HepG2 (cell line): ENCODE measurements around the gene GRM5. TPM values are rescaled to one million over a fixed set of nuclear protein-coding genes. Genes with fewer than 3 reads are reported as not detected.

Experiments used
- CCAR2 ChIP-seq: fragments of 200-400 bp; formaldehyde crosslinking; optimal IDR thresholded peaks from 2 replicates; pipeline ENCODE3; 2018; ENCODE audit warnings: low read depth, mild to moderate bottlenecking, low read length, moderate library complexity
- MXD4 ChIP-seq: IDR thresholded peaks from 2 replicates; pipeline ENCODE4 v1.6.1; 2016; ENCODE audit warnings: mild to moderate bottlenecking, missing biosample characterization, missing genetic modification reagents
- NBN ChIP-seq: fragments of 450-650 bp; conservative IDR thresholded peaks from 2 replicates; pipeline ENCODE4 v1.6.1; 2017
- ZNF557 ChIP-seq: sonication (generic); formaldehyde crosslinking; IDR thresholded peaks from 2 replicates; pipeline ENCODE4 v1.4.0; 2020; ENCODE audit warnings: missing genetic modification reagents
- ZSCAN30 ChIP-seq: sonication (generic); formaldehyde crosslinking; IDR thresholded peaks from 2 replicates; pipeline ENCODE4 v1.5.0; 2020; ENCODE audit warnings: mild to moderate bottlenecking, missing genetic modification reagents
- polyA plus RNA-seq, 8 experiments: library from polyadenylated mRNA; depleted of rRNA in 3 of 8; stranded (reverse) in 7 of 8; unstranded in 1 of 8; fragments of >200 nt; fragmentation: Illumina TruSeq in 4 of 8; extraction: Trizol in 4 of 8; gene quantifications; 2 replicates each; pipeline versions ENCODE4 v1.2.1 to v1.2.3, GENCODE V29; 2011 to 2016; ENCODE audit warnings: low read depth in 4 of 8, missing spikeins in 1 of 8, mixed read lengths in 1 of 8; ENCODE audit not compliant: insufficient read depth in 1 of 8
- total RNA-seq, 5 experiments: library from RNA; depleted of rRNA; stranded (reverse); fragments of >200 nt; fragmentation: Illumina TruSeq; extraction: Trizol; gene quantifications; 2 replicates each; pipeline ENCODE4 v1.2.3, GENCODE V29; 2016; ENCODE audit warnings: low read depth in 1 of 5
- TF ChIP-seq, protein P1 (sequence below): sonication (generic); formaldehyde crosslinking; IDR thresholded peaks from 2 replicates; pipeline ENCODE4 v1.4.0; 2020; ENCODE audit warnings: mild to moderate bottlenecking, missing genetic modification reagents, borderline replicate concordance
- TF ChIP-seq, protein P2 (sequence below): sonication (generic); formaldehyde crosslinking; IDR thresholded peaks from 2 replicates; pipeline ENCODE4 v1.5.0; 2020; ENCODE audit warnings: missing genetic modification reagents
- TF ChIP-seq, protein P3 (sequence below): IDR thresholded peaks from 2 replicates; pipeline ENCODE4 v1.6.1; 2018; ENCODE audit warnings: missing genetic modification reagents

GRM5 gene
- total and polyA plus RNA-seq, 2 of the 13 experiments (the other 11 are each of a cell fraction or from before 2014, with no cell fraction given): not detected

DNA sequence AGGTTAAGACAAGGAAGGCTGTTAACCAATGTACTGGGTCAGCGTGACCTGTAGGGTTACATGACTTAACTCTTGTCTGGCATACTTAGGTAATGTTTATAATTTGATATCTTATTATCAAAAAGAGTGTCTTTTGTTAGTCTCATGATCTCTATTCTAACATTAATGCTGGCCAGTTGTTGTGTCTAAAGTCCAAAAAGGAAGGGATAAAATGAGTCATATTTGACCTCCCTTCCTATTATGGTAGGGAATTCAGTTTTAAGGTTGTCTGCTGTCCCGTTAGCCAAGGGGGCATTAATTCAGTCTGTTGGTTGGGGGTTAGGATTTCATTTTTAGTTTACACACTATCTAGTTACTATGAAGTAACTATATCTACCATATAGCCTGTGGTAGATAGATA lies 364.0 kb downstream of the GRM5 start (continued):
- TF ChIP-seq, protein P1, sequence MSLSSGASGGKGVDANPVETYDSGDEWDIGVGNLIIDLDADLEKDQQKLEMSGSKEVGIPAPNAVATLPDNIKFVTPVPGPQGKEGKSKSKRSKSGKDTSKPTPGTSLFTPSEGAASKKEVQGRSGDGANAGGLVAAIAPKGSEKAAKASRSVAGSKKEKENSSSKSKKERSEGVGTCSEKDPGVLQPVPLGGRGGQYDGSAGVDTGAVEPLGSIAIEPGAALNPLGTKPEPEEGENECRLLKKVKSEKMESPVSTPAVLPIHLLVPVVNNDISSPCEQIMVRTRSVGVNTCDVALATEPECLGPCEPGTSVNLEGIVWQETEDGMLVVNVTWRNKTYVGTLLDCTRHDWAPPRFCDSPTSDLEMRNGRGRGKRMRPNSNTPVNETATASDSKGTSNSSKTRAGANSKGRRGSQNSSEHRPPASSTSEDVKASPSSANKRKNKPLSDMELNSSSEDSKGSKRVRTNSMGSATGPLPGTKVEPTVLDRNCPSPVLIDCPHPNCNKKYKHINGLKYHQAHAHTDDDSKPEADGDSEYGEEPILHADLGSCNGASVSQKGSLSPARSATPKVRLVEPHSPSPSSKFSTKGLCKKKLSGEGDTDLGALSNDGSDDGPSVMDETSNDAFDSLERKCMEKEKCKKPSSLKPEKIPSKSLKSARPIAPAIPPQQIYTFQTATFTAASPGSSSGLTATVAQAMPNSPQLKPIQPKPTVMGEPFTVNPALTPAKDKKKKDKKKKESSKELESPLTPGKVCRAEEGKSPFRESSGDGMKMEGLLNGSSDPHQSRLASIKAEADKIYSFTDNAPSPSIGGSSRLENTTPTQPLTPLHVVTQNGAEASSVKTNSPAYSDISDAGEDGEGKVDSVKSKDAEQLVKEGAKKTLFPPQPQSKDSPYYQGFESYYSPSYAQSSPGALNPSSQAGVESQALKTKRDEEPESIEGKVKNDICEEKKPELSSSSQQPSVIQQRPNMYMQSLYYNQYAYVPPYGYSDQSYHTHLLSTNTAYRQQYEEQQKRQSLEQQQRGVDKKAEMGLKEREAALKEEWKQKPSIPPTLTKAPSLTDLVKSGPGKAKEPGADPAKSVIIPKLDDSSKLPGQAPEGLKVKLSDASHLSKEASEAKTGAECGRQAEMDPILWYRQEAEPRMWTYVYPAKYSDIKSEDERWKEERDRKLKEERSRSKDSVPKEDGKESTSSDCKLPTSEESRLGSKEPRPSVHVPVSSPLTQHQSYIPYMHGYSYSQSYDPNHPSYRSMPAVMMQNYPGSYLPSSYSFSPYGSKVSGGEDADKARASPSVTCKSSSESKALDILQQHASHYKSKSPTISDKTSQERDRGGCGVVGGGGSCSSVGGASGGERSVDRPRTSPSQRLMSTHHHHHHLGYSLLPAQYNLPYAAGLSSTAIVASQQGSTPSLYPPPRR (CRISPR knock-in tag): no peak
- TF ChIP-seq, protein P2, sequence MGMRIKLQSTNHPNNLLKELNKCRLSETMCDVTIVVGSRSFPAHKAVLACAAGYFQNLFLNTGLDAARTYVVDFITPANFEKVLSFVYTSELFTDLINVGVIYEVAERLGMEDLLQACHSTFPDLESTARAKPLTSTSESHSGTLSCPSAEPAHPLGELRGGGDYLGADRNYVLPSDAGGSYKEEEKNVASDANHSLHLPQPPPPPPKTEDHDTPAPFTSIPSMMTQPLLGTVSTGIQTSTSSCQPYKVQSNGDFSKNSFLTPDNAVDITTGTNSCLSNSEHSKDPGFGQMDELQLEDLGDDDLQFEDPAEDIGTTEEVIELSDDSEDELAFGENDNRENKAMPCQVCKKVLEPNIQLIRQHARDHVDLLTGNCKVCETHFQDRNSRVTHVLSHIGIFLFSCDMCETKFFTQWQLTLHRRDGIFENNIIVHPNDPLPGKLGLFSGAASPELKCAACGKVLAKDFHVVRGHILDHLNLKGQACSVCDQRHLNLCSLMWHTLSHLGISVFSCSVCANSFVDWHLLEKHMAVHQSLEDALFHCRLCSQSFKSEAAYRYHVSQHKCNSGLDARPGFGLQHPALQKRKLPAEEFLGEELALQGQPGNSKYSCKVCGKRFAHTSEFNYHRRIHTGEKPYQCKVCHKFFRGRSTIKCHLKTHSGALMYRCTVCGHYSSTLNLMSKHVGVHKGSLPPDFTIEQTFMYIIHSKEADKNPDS (CRISPR knock-in tag): no peak
- no peak for TF ChIP-seq NBN
- no peak for TF ChIP-seq MXD4 (CRISPR knock-in tag)
- no peak for TF ChIP-seq ZSCAN30 (CRISPR knock-in tag)
- TF ChIP-seq CCAR2: no peak
- TF ChIP-seq, protein P3, sequence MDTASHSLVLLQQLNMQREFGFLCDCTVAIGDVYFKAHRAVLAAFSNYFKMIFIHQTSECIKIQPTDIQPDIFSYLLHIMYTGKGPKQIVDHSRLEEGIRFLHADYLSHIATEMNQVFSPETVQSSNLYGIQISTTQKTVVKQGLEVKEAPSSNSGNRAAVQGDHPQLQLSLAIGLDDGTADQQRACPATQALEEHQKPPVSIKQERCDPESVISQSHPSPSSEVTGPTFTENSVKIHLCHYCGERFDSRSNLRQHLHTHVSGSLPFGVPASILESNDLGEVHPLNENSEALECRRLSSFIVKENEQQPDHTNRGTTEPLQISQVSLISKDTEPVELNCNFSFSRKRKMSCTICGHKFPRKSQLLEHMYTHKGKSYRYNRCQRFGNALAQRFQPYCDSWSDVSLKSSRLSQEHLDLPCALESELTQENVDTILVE: no peak
- no peak for TF ChIP-seq ZNF557 (CRISPR knock-in tag)
